ENCODE measurements around the gene RNH1. TPM values are rescaled to one million over a fixed set of nuclear protein-coding genes. Genes with fewer than 3 reads are reported as not detected.
A peak's percentile ranks its signal among the peaks of the same experiment; 100 is the strongest.

Gene RNH1
- total RNA-seq, 1 donor from 2014 or later: 142 TPM

DNA sequence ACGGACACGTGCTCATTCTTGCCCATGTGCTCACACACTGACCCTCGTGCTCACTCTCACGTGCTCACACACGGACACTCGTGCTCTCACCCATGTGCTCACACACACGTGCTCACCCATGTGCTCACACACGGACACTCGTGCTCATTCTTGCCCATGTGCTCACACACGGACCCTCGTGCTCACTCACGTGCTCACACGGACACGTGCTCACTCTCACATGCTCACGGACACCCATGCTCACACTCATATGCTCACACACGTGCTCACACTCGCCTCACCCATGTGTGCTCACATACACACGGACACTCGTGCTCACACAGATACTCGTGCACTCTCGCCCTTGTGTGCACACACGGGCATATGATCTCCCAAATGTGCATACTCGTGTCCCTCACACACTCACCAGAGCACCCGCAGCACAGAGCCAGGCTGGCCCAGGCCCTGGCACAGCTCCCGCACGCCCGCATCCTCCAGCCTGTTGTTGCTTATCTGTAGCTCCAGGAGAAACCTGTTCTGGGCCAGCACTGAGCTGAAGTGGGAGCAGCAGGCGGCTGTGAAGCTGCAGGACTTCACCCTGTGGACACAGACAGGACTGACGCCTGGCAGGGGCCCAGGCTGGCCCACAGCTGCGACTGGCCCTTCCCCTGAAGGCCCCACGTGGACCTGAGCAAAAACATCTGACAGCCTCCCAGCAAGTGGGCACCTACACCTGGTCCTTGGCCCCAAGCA lies 9.3 kb downstream of the RNH1 start:
- Histone ChIP-seq H3K9me3 (replicated peaks) (no peaks in the 10 kb centered on the region), H3K27ac (replicated peaks) (peak overlapping the region; percentile 99), H3K27me3 (ENCODE audit: low read depth) (no peaks in the 10 kb centered on the region), H3K36me3 (peaks cover 86% of the 10 kb centered on the region), H3K4me1 (peaks cover 73% of the 10 kb centered on the region), H3K4me3 (no peak overlapping the region)
- TF ChIP-seq CTCF (IDR thresholded peaks at IDR 0.05; ENCODE audit: borderline replicate concordance): peak; percentile 36
- DNase-seq: peak; percentile 62
- intact Hi-C loops (cut with micrococcal nuclease): no loop called here

DNA sequence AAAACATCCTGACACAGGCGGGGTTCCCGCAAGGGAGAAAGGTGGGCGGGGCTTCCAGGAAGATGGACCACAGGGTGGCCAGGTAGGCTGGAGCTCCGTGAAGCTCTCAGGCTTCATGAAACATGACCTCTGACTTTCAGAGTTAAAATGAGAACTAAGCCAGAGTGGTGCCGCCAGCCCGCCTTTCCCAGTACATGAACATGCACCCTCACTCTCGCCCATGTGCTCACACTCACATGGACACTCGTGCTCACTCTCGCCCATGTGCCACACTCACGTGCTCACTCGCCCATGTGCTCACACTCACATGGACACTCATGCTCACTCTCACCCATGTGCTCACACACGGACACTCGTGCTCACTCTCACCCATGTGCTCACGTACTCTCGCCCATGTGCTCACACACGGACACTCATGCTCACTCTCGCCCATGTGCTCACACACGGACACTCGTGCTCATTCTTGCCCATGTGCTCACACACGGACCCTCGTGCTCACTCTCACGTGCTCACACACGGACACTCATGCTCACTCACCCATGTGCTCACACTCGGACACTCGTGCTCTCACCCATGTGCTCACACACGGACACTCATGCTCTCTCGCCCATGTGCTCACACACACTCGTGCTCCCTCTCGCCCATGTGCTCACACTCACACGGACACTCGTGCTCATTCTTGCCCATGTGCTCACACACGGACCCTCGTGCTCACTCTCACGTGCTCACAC lies 10.0 kb downstream of the RNH1 start:
- Histone ChIP-seq H3K27me3 (ENCODE audit: low read depth) (no peaks in the 10 kb centered on the region), H3K4me1 (peaks cover 65% of the 10 kb centered on the region), H3K4me3 (no peak overlapping the region), H3K27ac (replicated peaks) (no peak overlapping the region), H3K9me3 (replicated peaks) (no peaks in the 10 kb centered on the region), H3K36me3 (peaks cover 88% of the 10 kb centered on the region)
- intact Hi-C loops (cut with micrococcal nuclease): no loop called here
- no peak for DNase-seq
- no peak for TF ChIP-seq CTCF (IDR thresholded peaks at IDR 0.05; ENCODE audit: borderline replicate concordance)

- peak overlapping the region; percentile 15 for H3K27ac ChIP-seq (replicated peaks)
- no peak for DNase-seq
- H3K4me3 ChIP-seq: no peak overlapping the region
- peaks cover 86% of the 10 kb centered on the region for H3K36me3 ChIP-seq
- no peaks in the 10 kb centered on the region for H3K9me3 ChIP-seq (replicated peaks)
- peaks cover 51% of the 10 kb centered on the region for H3K4me1 ChIP-seq
- no peak for TF ChIP-seq CTCF (IDR thresholded peaks at IDR 0.05; ENCODE audit: borderline replicate concordance)
- intact Hi-C loops (cut with micrococcal nuclease): no loop called here
- no peaks in the 10 kb centered on the region for H3K27me3 ChIP-seq (ENCODE audit: low read depth)
Measured at GRCh38 chr11:495537-495931, 11.5 kb downstream of the RNH1 start.

DNA sequence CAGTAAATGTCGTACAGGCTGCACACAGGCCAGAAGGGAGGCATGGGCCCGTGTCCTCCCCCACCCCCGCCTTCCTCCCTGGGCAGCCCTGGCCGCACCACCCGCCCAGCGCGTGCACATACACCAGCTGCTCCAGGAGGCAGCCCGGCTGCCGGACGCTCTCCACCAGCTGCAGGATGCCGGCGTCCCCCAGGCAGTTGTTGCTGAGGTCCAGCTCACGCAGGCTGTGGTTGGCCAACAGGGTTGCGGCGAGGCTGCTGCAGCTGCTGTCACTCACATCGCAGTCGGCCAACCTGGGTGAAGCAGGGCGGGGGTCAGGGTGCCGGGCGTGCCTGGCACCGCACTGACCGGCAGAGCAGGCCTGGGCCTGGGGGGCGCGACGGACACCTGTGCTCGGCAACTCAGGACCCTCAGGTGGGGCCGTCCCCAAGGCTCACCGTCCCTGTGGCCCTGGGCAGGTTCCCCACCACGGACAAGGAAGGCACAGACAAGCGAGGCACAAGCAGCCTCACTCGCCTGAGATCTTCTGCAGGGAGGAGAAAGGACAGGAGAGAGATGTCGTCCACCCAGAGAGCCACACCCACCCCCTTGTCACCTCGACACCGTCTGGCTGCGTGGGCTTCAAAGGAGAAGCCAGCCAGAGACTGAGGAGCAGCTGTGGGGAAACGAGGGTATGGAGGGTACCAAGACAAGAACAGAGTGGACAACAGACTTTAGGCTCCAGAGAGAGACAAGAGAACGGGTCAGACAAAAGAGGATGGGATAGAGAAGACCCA lies 12.1 kb downstream of the RNH1 start:
- Histone ChIP-seq H3K4me1 (peaks cover 45% of the 10 kb centered on the region), H3K36me3 (peaks cover 86% of the 10 kb centered on the region), H3K27ac (replicated peaks) (no peak overlapping the region), H3K9me3 (replicated peaks) (no peaks in the 10 kb centered on the region), H3K27me3 (ENCODE audit: low read depth) (no peaks in the 10 kb centered on the region), H3K4me3 (no peak overlapping the region)
- no peak for TF ChIP-seq CTCF (IDR thresholded peaks at IDR 0.05; ENCODE audit: borderline replicate concordance)
- intact Hi-C loops (cut with micrococcal nuclease): no loop called here
- DNase-seq: no peak

- no peaks in the 10 kb centered on the region for H3K27me3 ChIP-seq (ENCODE audit: low read depth)
- DNase-seq: no peak
- intact Hi-C loops (cut with micrococcal nuclease): no loop called here
- no peak overlapping the region for H3K27ac ChIP-seq (replicated peaks)
- peaks cover 80% of the 10 kb centered on the region for H3K36me3 ChIP-seq
- H3K4me1 ChIP-seq: peaks cover 21% of the 10 kb centered on the region
- no peak for TF ChIP-seq CTCF (IDR thresholded peaks at IDR 0.05; ENCODE audit: borderline replicate concordance)
- H3K9me3 ChIP-seq (replicated peaks): no peaks in the 10 kb centered on the region
- no peak overlapping the region for H3K4me3 ChIP-seq
Measured at GRCh38 chr11:492427-493226, 14.4 kb downstream of the RNH1 start.
